ENCODE results near the gene C6orf163. TPM values are rescaled to one million over a fixed set of nuclear protein-coding genes. Genes with fewer than 3 reads are reported as not detected.

The C6orf163 gene
- total and polyA plus RNA-seq, 2 of the 13 experiments (the other 11 are each of a cell fraction or from before 2014, with no cell fraction given), result 0.62 to 1.8 TPM

DNA sequence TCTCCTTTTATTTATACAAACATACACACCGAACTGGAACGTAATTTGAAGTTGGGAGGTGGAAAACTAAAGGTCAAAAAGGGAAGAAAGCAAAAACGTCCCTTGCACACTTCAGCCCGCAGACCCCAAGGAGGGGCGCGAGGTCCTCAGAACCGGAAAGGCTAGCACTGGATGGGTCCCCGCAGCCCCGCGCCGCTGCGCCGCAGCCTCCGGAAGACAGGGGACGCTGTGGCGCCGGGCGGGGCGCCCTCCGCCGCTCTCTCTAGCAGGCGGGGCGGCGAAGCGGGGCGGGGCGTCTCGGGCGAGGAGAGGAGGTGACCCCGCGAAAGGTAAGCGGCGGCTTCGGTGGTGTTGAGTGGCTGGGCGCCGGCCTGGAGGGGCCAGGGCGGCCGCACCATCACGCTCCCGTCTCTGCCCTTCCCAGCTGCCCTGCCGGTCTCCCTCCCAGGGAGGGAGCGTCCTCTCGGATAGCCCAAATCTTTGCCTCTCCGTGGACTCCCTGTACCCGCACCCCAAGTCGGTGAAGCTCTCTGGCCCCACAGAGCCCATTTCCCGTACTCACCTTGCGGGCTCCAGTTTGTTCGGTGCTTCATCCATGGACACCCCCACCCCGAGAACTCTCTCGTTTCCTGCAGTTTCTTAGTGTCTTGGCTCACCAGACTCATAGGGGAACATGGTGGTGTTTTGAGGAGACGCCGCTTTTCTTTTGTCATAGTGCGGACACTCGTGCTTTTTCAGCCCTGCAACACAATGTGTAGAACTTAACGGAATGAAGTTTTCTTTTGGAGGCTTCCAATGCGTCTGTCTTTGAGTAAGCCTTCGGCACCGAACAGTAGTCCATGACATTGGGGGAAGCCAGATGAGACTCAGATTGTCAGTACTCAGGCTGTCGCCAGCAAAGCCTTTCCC is 22.1 kb upstream of the C6orf163 start, which contains the start of gene SMIM8 (continued):
- TF ChIP-seq SMARCC2 (IDR thresholded peaks at IDR 0.05) (no peak), ZNF251 (CRISPR knock-in tag; IDR thresholded peaks at IDR 0.05) (no peak), KLF16 (CRISPR knock-in tag; IDR thresholded peaks at IDR 0.05) (peak in 1 of 2 experiments; percentile 98; a peak in 2 of 4 replicates), MAF1 (CRISPR knock-in tag; IDR thresholded peaks at IDR 0.05; ENCODE audit: borderline replicate concordance) (peak; percentile 73; the same call in 1 of the 2 replicates), CHD4 (IDR thresholded peaks at IDR 0.05; ENCODE audit: borderline replicate concordance, low read length) (no peak), GABPA (IDR thresholded peaks at IDR 0.05; ENCODE audit: low read depth, low read length) (no peak), GABPA (CRISPR knock-in tag; IDR thresholded peaks at IDR 0.05; ENCODE audit: low read depth) (peak; percentile 42; the same call in 1 of the 2 replicates), HMG20A (CRISPR knock-in tag; IDR thresholded peaks at IDR 0.05; ENCODE audit: borderline replicate concordance) (no peak), NR2F2 (IDR thresholded peaks at IDR 0.05; ENCODE audit: borderline replicate concordance, low read depth) (no peak), ZNF839 (CRISPR knock-in tag; IDR thresholded peaks at IDR 0.05; ENCODE audit: borderline replicate concordance) (no peak), EED (CRISPR knock-in tag; IDR thresholded peaks at IDR 0.05) (peak; percentile 87; the same call in 1 of the 2 replicates), SRSF9 (IDR thresholded peaks at IDR 0.05; ENCODE audit: borderline replicate concordance, insufficient read depth, low read depth, low read length, poor library complexity, severe bottlenecking) (no peak), ONECUT2 (CRISPR knock-in tag; IDR thresholded peaks at IDR 0.05) (no peak), NCOR1 (IDR thresholded peaks at IDR 0.05; ENCODE audit: borderline replicate concordance, low read length) (no peak), SOX6 (IDR thresholded peaks at IDR 0.05) (no peak), SOX6 (CRISPR knock-in tag; IDR thresholded peaks at IDR 0.05) (peak; percentile 63)
- TF ChIP-seq, protein P1, sequence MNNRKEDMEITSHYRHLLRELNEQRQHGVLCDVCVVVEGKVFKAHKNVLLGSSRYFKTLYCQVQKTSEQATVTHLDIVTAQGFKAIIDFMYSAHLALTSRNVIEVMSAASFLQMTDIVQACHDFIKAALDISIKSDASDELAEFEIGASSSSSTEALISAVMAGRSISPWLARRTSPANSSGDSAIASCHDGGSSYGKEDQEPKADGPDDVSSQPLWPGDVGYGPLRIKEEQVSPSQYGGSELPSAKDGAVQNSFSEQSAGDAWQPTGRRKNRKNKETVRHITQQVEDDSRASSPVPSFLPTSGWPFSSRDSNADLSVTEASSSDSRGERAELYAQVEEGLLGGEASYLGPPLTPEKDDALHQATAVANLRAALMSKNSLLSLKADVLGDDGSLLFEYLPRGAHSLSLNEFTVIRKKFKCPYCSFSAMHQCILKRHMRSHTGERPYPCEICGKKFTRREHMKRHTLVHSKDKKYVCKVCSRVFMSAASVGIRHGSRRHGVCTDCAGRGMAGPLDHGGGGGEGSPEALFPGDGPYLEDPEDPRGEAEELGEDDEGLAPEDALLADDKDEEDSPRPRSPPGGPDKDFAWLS (CRISPR knock-in tag; IDR thresholded peaks at IDR 0.05; ENCODE audit: borderline replicate concordance), result no peak
- TF ChIP-seq, protein P2, sequence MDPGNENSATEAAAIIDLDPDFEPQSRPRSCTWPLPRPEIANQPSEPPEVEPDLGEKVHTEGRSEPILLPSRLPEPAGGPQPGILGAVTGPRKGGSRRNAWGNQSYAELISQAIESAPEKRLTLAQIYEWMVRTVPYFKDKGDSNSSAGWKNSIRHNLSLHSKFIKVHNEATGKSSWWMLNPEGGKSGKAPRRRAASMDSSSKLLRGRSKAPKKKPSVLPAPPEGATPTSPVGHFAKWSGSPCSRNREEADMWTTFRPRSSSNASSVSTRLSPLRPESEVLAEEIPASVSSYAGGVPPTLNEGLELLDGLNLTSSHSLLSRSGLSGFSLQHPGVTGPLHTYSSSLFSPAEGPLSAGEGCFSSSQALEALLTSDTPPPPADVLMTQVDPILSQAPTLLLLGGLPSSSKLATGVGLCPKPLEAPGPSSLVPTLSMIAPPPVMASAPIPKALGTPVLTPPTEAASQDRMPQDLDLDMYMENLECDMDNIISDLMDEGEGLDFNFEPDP (CRISPR knock-in tag; conservative IDR thresholded peaks at IDR 0.05), result no peak
- TF ChIP-seq, protein P3, sequence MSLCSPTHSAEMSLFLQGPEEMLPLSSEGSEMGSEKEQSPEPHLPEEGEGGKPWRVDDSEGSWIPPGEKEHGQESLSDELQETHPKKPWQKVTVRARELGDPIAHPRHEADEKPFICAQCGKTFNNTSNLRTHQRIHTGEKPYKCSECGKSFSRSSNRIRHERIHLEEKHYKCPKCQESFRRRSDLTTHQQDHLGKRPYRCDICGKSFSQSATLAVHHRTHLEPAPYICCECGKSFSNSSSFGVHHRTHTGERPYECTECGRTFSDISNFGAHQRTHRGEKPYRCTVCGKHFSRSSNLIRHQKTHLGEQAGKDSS (CRISPR knock-in tag; IDR thresholded peaks at IDR 0.05; ENCODE audit: borderline replicate concordance, low read depth), result peak; percentile 50; the same call in 1 of the 2 replicates
- TF ChIP-seq, protein P4, sequence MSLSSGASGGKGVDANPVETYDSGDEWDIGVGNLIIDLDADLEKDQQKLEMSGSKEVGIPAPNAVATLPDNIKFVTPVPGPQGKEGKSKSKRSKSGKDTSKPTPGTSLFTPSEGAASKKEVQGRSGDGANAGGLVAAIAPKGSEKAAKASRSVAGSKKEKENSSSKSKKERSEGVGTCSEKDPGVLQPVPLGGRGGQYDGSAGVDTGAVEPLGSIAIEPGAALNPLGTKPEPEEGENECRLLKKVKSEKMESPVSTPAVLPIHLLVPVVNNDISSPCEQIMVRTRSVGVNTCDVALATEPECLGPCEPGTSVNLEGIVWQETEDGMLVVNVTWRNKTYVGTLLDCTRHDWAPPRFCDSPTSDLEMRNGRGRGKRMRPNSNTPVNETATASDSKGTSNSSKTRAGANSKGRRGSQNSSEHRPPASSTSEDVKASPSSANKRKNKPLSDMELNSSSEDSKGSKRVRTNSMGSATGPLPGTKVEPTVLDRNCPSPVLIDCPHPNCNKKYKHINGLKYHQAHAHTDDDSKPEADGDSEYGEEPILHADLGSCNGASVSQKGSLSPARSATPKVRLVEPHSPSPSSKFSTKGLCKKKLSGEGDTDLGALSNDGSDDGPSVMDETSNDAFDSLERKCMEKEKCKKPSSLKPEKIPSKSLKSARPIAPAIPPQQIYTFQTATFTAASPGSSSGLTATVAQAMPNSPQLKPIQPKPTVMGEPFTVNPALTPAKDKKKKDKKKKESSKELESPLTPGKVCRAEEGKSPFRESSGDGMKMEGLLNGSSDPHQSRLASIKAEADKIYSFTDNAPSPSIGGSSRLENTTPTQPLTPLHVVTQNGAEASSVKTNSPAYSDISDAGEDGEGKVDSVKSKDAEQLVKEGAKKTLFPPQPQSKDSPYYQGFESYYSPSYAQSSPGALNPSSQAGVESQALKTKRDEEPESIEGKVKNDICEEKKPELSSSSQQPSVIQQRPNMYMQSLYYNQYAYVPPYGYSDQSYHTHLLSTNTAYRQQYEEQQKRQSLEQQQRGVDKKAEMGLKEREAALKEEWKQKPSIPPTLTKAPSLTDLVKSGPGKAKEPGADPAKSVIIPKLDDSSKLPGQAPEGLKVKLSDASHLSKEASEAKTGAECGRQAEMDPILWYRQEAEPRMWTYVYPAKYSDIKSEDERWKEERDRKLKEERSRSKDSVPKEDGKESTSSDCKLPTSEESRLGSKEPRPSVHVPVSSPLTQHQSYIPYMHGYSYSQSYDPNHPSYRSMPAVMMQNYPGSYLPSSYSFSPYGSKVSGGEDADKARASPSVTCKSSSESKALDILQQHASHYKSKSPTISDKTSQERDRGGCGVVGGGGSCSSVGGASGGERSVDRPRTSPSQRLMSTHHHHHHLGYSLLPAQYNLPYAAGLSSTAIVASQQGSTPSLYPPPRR (CRISPR knock-in tag; IDR thresholded peaks at IDR 0.05; ENCODE audit: borderline replicate concordance), result no peak; the same call in 1 of the 2 replicates
